GM19324 (cell line): ENCODE results near the gene RAB5A.
"Not testable (repeated sequence)": the region's sequence is repeated elsewhere in the genome, so short reads cannot be mapped to it uniquely, and the experiment has no call there.

Source experiments
- ATAC-seq: cut with Tn5 transposase; IDR thresholded peaks from one replicate; pipeline ENCODE4 v1.9.1; 2021; ENCODE audit warnings: mild to moderate bottlenecking, moderate library complexity; ENCODE audit not compliant: unreplicated experiment, low FRiP score

Gene RAB5A

GRCh38 chr3:20016076-20016475 is 69.2 kb downstream of the RAB5A start:
- ATAC-seq = not testable (repeated sequence)

- no peak for ATAC-seq
Measured at GRCh38 chr3:20022954-20023622, 76.2 kb downstream of the RAB5A start.

- no peak for ATAC-seq
Measured at GRCh38 chr3:20023623-20024405, 76.9 kb downstream of the RAB5A start.

- no peak for ATAC-seq
Measured at GRCh38 chr3:20027136-20027535, 80.2 kb downstream of the RAB5A start.

- no peak for ATAC-seq
Measured at GRCh38 chr3:20028905-20029331, 82.0 kb downstream of the RAB5A start.

GRCh38 chr3:20031939-20032338 is 85.0 kb downstream of the RAB5A start:
- ATAC-seq = not testable (repeated sequence)
